Measurements from ENCODE around the gene EFNA1. TPM values are rescaled to one million over a fixed set of nuclear protein-coding genes. Genes with fewer than 3 reads are reported as not detected.
"Not testable (repeated sequence)": the region's sequence is repeated elsewhere in the genome, so short reads cannot be mapped to it uniquely, and the experiment has no call there.

EFNA1 gene
- total RNA-seq, 2 donors from 2014 or later: 3.6 to 5.0 TPM

DNA sequence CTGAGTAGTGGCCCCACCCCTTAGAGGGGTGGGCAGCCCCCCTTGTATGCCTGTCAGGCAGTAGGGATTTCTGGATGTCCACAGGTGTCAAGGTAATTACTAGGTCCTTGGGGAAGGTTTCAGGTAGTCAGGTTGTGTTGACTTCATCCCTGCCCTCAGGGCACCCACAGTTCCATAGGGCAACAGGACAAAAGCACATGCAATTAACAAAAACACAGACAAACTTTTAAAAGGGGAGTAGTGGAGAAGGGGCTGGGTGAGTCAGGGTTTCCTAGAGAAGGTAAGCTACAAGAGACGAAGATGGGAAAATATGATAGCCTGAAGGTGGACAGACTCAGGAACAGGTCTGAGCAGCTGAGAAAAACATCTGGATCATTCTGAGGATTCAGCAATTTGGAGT lies 31.3 kb downstream of the EFNA1 start:
- Histone ChIP-seq H3K9me3 (ENCODE audit: control insufficient read depth, low read length) (no peaks in the 10 kb centered on the region), H3K27ac (ENCODE audit: low read depth, low read length) (no peak overlapping the region), H3K36me3 (ENCODE audit: control insufficient read depth, insufficient read depth, low read length) (no peaks in the 10 kb centered on the region), H3K27me3 (ENCODE audit: control insufficient read depth, insufficient read depth, low read length, poor library complexity, severe bottlenecking) (peaks cover 10% of the 10 kb centered on the region), H3K4me3 (ENCODE audit: low read length) (no peak overlapping the region), H3K4me1 (ENCODE audit: control insufficient read depth, insufficient read depth, low read length) (no peaks in the 10 kb centered on the region), H3K9ac (ENCODE audit: extremely low read depth, low read length, poor library complexity, severe bottlenecking) (no peak overlapping the region)
- H3K27ac Mint-ChIP-seq: no peak overlapping the region
- H3K36me3 Mint-ChIP-seq (ENCODE audit: low read depth): no peaks in the 10 kb centered on the region
- no peak for DNase-seq
- no peaks in the 10 kb centered on the region for H3K9me3 Mint-ChIP-seq
- H3K4me3 Mint-ChIP-seq: no peak overlapping the region
- WGBS, 2 experiments (ENCODE audit: insufficient coverage in 1 of 2, insufficient read length in 1 of 2): 75 to 76% methylated on average over 1 of the region's 1 CpG
- TF ChIP-seq CTCF (conservative IDR thresholded peaks at IDR 0.05): no peak
- H3K27me3 Mint-ChIP-seq (ENCODE audit: insufficient read depth): peaks cover 25% of the 10 kb centered on the region
- H3K4me1 Mint-ChIP-seq: no peaks in the 10 kb centered on the region

GRCh38 chr1:155160128-155160527 lies 32.5 kb downstream of the EFNA1 start:
- no peaks in the 10 kb centered on the region for H3K4me1 Mint-ChIP-seq
- H3K4me3 ChIP-seq (ENCODE audit: low read length): no peak overlapping the region
- H3K27me3 Mint-ChIP-seq (ENCODE audit: insufficient read depth): peaks cover 21% of the 10 kb centered on the region
- no peak overlapping the region for H3K27ac ChIP-seq (ENCODE audit: low read depth, low read length)
- H3K27me3 ChIP-seq (ENCODE audit: control insufficient read depth, insufficient read depth, low read length, poor library complexity, severe bottlenecking): peaks cover 9% of the 10 kb centered on the region
- no peak for DNase-seq
- H3K27ac Mint-ChIP-seq: no peak overlapping the region
- WGBS, 2 experiments (ENCODE audit: insufficient coverage in 1 of 2, insufficient read length in 1 of 2): 91 to 95% methylated on average over 6 to 8 of the region's 8 CpGs
- no peak overlapping the region for H3K4me3 Mint-ChIP-seq
- no peak for TF ChIP-seq CTCF (conservative IDR thresholded peaks at IDR 0.05)
- no peaks in the 10 kb centered on the region for H3K9me3 Mint-ChIP-seq
- no peaks in the 10 kb centered on the region for H3K36me3 ChIP-seq (ENCODE audit: control insufficient read depth, insufficient read depth, low read length)
- H3K4me1 ChIP-seq (ENCODE audit: control insufficient read depth, insufficient read depth, low read length): no peaks in the 10 kb centered on the region
- no peaks in the 10 kb centered on the region for H3K36me3 Mint-ChIP-seq (ENCODE audit: low read depth)
- H3K9me3 ChIP-seq (ENCODE audit: control insufficient read depth, low read length): no peaks in the 10 kb centered on the region
- H3K9ac ChIP-seq (ENCODE audit: extremely low read depth, low read length, poor library complexity, severe bottlenecking): no peak overlapping the region

DNA sequence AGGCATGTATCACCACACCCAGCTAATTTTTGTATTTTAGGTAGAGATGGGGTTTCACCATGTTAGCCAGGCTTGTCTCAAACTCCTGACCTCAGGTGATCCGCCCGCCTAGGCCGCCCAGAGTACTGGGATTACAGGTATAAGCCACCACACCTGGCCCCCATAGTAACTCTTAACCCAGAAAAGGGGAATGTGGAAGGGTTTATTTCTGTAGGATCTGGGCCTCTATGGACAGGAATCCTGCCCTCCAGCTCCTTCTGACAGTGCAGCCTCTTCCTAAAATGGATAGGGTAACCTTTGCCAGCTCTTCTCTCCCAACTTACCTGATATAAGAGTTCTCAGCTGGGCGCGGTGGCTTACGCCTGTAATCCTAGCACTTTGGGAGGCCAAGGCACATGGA lies 35.0 kb downstream of the EFNA1 start:
- not testable (repeated sequence) for H3K9ac ChIP-seq (ENCODE audit: extremely low read depth, low read length, poor library complexity, severe bottlenecking); H3K27me3 ChIP-seq (ENCODE audit: control insufficient read depth, insufficient read depth, low read length, poor library complexity, severe bottlenecking); H3K36me3 ChIP-seq (ENCODE audit: control insufficient read depth, insufficient read depth, low read length); H3K4me3 ChIP-seq (ENCODE audit: low read length); H3K4me1 Mint-ChIP-seq; DNase-seq; H3K4me1 ChIP-seq (ENCODE audit: control insufficient read depth, insufficient read depth, low read length); H3K9me3 Mint-ChIP-seq; H3K4me3 Mint-ChIP-seq; H3K9me3 ChIP-seq (ENCODE audit: control insufficient read depth, low read length); H3K27ac Mint-ChIP-seq; H3K36me3 Mint-ChIP-seq (ENCODE audit: low read depth); H3K27ac ChIP-seq (ENCODE audit: low read depth, low read length)
- WGBS, 2 experiments (ENCODE audit: insufficient coverage in 1 of 2, insufficient read length in 1 of 2): 99% methylated on average over 6 of the region's 6 CpGs; no CpG with 5 or more reads in 1 of the 2 experiments
- peaks cover 14% of the 10 kb centered on the region for H3K27me3 Mint-ChIP-seq (ENCODE audit: insufficient read depth)

- not testable (repeated sequence) for H3K4me3 Mint-ChIP-seq
Observed at GRCh38 chr1:155163785-155164184, 36.1 kb downstream of the EFNA1 start.

DNA sequence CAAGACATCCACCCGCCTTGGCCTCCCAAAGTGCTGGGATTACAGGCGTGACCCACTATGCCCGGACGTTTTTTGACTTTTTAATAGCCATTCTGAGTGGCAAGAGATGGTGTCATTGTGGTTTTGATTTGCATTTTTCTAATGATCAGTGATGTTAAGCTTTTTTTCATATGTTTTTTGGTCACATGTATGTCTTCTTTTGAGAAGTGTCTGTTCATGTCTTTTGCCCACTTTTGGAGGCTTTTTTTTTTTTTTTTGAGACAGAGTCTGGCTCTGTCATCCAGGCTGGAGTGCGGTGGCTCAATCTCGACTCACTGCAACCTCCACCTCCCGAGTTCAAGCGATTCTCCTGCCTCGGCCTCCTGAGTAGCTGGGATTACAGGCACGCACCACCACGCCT lies 36.9 kb downstream of the EFNA1 start:
- H3K4me3 Mint-ChIP-seq; H3K36me3 ChIP-seq (ENCODE audit: control insufficient read depth, insufficient read depth, low read length); H3K9ac ChIP-seq (ENCODE audit: extremely low read depth, low read length, poor library complexity, severe bottlenecking); H3K27ac Mint-ChIP-seq; H3K36me3 Mint-ChIP-seq (ENCODE audit: low read depth); H3K4me3 ChIP-seq (ENCODE audit: low read length); H3K27me3 ChIP-seq (ENCODE audit: control insufficient read depth, insufficient read depth, low read length, poor library complexity, severe bottlenecking); H3K9me3 ChIP-seq (ENCODE audit: control insufficient read depth, low read length); H3K27ac ChIP-seq (ENCODE audit: low read depth, low read length); H3K4me1 Mint-ChIP-seq; H3K4me1 ChIP-seq (ENCODE audit: control insufficient read depth, insufficient read depth, low read length); H3K9me3 Mint-ChIP-seq; H3K27me3 Mint-ChIP-seq (ENCODE audit: insufficient read depth): not testable (repeated sequence)
- 79 to 89% methylated on average over 6 to 9 of the region's 11 CpGs for WGBS, 2 experiments (ENCODE audit: insufficient coverage in 1 of 2, insufficient read length in 1 of 2)
- DNase-seq: peak; percentile 17

More at GRCh38 chr1:155163785-155164184, 36.1 kb downstream of the EFNA1 start:
- not testable (repeated sequence) for H3K36me3 Mint-ChIP-seq (ENCODE audit: low read depth); H3K9ac ChIP-seq (ENCODE audit: extremely low read depth, low read length, poor library complexity, severe bottlenecking); H3K27me3 ChIP-seq (ENCODE audit: control insufficient read depth, insufficient read depth, low read length, poor library complexity, severe bottlenecking); DNase-seq; H3K36me3 ChIP-seq (ENCODE audit: control insufficient read depth, insufficient read depth, low read length); H3K9me3 ChIP-seq (ENCODE audit: control insufficient read depth, low read length); H3K4me3 ChIP-seq (ENCODE audit: low read length); H3K9me3 Mint-ChIP-seq; H3K27ac ChIP-seq (ENCODE audit: low read depth, low read length); H3K4me1 ChIP-seq (ENCODE audit: control insufficient read depth, insufficient read depth, low read length); H3K27ac Mint-ChIP-seq; H3K4me1 Mint-ChIP-seq
- peaks cover 12% of the 10 kb centered on the region for H3K27me3 Mint-ChIP-seq (ENCODE audit: insufficient read depth)
- WGBS, 2 experiments (ENCODE audit: insufficient coverage in 1 of 2, insufficient read length in 1 of 2): 70 to 92% methylated on average over 2 to 4 of the region's 4 CpGs

Measured in endodermal cell (in vitro differentiated cells).